VCaP (cell line): ENCODE measurements around the gene APEX2.
"Not testable (repeated sequence)": the region's sequence is repeated elsewhere in the genome, so short reads cannot be mapped to it uniquely, and the experiment has no call there.

Source experiments
- H3K27ac ChIP-seq: fragments of 450-650 bp; 2 replicates; pipeline ENCODE4 v1.5.1; 2017
- CTCF ChIP-seq: fragments of 450-650 bp; conservative IDR thresholded peaks from 2 replicates; pipeline ENCODE4 v1.5.1; 2017; ENCODE audit warnings: mild to moderate bottlenecking, moderate library complexity

The APEX2 gene

GRCh38 chrX:54980334-54980733 is 19.8 kb upstream of the APEX2 start:
- H3K27ac ChIP-seq = no peak overlapping the region
- TF ChIP-seq CTCF = no peak

GRCh38 chrX:54983306-54983705 is 16.9 kb upstream of the APEX2 start:
- H3K27ac ChIP-seq = not testable (repeated sequence)

GRCh38 chrX:54991706-54992105 is 8.5 kb upstream of the APEX2 start:
- no peak overlapping the region for H3K27ac ChIP-seq
- TF ChIP-seq CTCF = no peak

- no peak overlapping the region for H3K27ac ChIP-seq
- TF ChIP-seq CTCF = no peak
Measured at GRCh38 chrX:54992911-54993622, 7.1 kb upstream of the APEX2 start.

- TF ChIP-seq CTCF = no peak
- no peak within 1 kb of the TSS for H3K27ac ChIP-seq
Measured at GRCh38 chrX:54994099-54994498, 6.1 kb upstream of the APEX2 start, which contains the start of gene PFKFB1. Gene PFKFB1, minus strand, starts transcription at chrX:54994188. Its CDS starts 181 bp downstream, at chrX:54994007.

DNA sequence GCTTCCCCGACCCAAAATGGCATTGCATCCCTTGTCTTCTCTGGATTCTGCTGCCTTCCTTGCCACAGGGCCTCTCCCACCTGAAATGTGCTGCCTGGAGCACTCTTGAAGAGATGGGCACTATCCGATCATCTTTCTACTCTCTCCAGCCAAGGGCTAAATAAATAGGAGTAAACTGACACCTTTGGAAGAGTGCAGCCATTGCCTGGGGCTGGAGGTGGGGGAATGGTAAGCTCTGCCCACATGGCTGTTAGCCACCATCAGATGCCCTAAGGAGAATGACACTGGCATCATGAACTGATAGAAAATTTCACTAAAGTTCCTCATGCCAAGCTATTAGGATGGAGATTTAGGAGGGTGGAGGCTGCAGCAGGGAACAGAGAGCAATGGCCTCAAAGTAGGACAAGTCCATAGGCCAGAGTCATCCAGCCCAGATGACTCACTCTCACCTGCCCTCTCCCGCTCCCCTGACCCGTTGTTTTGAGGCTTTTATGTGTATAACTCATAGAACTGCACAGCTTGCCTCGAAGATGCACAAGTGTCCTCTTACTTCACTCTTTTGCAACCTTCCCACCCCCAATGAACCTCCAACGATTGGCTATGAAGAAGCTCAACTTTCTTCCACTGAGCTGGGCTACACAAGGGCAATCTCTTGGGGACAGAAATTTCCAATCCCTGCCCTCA is 5.4 kb upstream of the APEX2 start:
- TF ChIP-seq CTCF = no peak
- H3K27ac ChIP-seq = no peak overlapping the region

- H3K27ac ChIP-seq = no peak overlapping the region
- TF ChIP-seq CTCF = no peak
Measured at GRCh38 chrX:54995621-54996020, 4.5 kb upstream of the APEX2 start.

DNA sequence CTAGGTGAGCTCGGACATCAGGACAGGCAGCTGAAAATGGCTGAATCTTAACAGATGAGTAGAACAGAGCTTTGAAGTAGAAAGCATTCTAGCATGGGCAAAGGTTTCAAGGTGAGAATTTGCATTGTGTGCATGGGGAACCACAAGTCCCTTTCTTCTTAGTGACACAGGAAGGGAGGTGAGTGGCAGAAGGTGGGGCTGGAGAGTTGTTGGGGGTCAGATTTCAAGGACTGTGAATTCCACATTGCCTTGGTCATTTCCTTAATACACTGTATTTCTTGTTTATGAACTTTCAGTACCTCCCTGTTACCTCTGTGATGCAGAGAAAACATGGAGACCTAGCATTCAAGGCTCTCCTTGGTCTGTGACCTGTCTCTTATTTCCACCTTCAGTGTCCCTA is 4.1 kb downstream of the APEX2 start:
- no peak overlapping the region for H3K27ac ChIP-seq

More for the DNA sequence above, 4.1 kb downstream of the APEX2 start:
- TF ChIP-seq CTCF = no peak
